CD4-positive, alpha-beta T cell treated with Interleukin-17A for 1 hour (primary cell): ENCODE data around the gene B4GALT6.

ENCODE experiments used
- DNase-seq: peaks from one replicate; pipeline ENCODE4 v3.0.0-alpha.2; 2020

Gene B4GALT6

DNA sequence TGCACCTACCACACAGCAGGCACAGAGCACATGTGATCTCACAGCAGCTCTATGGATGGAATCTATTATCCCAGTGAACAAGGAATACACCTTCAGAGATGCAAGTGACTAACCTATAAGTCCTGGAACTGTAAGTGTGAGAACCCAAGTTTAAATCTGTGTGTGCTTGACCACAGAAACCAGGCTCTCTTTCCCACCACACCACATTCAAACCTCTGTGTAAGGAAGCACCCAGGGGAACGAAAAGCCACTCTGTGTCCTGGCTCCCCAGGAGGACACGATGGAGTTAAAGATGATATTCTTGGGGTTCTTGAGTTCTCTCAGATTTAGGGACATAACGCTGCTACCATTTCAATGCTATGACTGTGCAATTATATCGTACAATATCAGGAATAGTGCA is 53.8 kb downstream of the B4GALT6 start:
- no peak for DNase-seq

DNA sequence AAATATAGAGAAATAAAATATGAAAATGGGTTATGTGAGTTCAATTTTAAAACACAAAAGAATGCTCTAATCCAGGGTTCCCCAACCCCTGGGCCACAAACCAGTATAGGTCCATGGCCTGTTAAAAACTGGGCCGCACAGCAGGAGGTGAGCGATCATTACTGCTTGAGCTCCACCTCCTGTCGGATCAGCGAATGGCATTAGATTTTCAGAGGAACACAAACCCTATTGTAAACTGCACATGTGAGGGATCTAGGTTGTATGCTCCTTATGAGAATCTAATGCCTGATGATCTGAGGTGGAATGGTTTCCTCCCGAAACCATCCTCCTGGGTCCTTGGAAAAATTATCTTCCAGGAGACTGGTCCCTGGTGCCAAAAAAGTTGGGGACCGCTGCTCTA is 58.0 kb downstream of the B4GALT6 start:
- no peak for DNase-seq

DNA sequence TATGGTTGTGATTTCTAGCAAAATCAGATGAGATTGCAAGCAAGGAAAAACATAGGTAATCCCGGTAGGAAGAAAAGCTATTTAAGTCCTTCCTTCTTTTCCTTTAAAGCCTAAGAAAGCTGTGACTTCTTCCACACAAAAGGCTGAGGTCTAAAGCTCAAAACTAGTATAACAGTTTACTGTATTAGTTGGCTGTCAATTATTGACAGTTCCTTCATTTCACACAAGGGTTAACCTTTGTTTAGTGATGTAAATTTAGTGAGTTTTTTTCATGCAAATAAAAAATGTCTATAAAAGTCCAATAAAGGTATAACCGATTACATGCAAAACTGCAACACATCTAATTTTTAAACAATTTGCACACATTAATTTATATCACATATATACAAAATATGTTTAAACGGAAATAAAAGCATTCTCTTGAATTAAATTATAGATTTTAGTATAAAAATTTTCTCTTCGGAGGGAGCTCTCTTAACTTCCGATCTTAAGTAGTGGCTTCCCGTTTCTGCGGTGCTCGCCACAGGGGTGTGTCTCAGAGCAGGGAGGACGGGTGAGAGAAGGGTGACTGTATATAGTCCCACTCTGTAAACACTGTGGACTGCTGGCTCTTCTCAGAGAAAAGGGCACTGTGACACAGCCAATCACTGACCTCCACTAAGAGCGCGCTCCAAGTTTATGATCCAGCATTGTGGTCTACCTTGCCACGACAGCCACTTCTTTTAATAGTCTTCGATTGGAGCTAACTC is 59.3 kb downstream of the B4GALT6 start:
- DNase-seq = no peak

DNA sequence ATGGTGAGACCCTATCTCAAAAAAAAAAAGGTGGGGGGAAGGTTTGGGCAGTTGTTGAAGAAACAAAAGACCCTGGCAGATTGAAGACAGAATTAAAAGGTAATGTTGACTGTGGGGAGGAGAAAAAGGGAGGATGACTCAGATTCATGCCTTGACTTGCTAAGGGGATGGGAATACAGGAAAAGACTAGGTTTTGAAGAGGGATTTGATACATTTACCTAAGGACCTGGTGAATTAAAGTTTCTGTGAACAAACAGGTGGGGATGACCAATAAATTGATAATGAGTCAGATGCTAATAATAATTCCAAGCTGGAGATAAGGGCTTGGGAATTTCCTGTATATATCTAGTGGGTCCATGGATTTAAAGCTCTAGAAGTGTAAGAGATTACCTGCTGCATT is 65.1 kb downstream of the B4GALT6 start:
- no peak for DNase-seq

DNA sequence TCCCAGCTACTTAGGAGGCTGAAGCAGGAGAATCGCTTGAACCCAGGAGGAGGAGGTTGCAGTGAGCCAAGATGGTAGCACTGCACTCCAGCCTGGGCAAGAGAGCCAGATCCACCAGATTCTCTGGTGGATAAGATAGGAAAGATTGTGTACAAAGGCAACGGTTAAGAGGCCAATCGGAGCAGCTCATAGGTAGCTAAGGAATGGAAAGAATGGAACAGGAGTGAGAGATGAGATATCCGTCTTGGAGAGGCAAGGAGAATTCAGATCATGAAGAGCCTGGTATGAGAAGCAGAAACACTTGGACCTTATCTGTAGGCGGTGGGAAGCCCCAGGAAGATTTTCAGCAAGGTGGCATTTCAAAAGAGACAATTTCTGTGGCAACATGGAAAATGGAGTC is 65.6 kb downstream of the B4GALT6 start:
- DNase-seq = no peak

DNA sequence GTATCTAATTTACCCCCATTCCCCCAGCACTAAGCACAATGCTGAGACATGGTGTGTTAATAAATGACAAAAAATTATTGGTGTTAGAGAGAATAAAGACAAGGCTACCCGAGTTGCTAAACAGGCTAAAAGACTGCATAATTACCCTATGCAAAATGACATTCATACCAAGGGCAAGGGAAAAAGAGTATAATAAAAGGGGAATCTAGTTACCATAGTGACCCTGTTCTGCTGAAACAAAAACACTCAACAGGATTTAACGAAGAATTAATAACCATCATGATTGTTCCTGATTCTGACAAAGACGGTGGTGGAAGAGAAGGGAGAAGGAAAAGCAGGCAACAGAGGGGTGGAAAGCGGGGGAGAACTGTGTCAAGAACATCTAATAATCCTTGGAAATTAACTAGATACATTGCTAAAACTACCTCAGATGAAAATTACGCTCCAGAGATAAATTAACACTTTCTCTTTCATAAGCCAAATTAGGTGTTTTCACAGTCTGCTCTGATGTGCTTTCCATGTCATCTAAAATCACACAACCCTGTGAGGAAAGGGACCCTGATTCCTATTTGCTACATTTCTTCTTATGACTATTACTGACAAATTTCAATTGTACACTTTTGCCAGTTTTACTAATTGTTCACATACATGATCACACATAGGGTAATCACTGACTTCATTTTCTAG is 67.2 kb downstream of the B4GALT6 start:
- DNase-seq = no peak

DNA sequence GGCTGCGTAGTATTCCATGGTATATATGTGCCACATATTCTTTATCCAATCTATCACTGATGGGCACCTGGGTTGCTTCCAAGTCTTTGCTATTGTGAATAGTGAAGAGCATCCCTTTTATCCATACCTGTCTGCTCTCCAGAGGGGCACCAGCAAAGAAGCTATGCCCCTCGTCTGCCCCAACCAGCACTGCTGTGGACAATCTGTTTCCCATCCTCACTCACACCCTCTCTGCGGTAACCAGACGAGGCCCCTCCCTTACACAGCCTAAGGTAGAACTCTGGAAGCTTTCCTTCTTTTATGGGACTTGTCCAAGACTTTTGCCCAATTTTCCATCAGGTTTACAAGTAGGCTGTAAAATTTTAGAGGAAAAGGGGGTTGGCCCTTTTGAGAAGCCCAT is 67.8 kb downstream of the B4GALT6 start:
- no peak for DNase-seq

DNA sequence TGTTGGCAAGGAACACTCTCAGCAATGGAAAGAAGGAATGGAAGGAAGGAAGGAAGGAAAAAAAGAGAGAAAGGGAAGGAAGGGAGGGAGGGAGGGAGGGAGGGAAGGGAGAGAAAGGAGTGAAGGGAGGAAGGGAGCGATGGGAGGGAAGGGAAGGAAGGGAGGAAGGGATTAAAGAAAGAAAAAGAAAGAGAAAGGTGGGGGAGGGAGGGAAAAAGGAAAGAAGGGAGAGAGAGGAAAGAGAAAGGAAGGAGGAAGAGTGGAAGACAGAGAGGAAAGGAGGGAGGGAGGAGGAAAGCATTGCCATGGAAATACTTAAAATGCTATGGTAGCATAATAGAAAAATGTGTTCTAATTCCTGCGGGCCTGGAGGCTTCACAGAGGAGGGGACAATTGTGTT is 70.3 kb downstream of the B4GALT6 start:
- no peak for DNase-seq

DNA sequence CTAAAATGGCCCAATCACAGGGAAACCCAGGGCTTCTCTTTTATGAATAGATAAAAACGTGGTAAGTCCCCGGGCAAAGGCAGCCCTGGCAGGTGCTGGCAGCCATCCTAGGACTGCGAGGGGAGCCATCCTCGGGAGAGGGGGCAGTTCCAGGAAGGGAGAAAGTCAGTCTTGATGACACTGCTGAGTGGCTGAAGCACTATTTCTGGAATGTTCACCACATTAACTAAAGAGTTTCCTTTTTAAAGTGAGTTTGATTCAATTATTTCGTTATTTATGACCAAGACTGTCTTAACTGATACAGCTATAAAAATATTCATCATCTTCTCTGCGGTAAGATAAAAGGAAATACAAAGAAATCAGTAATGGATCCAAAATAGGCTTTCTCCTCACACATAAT is 72.3 kb downstream of the B4GALT6 start:
- DNase-seq = no peak

DNA sequence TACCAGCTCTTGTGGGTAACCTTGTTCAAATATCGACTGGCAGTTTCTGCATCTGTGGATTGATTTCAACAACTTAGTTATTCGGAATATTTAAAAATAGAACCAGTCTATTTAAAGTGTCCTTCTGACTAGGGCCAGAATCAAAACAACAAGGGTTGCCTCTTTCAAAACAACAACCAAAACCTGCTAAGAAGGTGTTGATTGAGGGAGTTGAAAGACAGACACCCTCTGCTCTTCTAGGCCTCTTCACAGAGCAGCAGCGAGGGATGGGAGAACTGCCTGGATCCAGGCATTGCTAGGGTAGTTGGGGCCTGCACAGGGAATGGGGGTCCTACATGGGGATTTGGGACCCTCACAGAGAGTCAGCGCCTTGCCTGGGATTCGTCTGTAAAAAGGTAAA is 72.9 kb downstream of the B4GALT6 start:
- no peak for DNase-seq

DNA sequence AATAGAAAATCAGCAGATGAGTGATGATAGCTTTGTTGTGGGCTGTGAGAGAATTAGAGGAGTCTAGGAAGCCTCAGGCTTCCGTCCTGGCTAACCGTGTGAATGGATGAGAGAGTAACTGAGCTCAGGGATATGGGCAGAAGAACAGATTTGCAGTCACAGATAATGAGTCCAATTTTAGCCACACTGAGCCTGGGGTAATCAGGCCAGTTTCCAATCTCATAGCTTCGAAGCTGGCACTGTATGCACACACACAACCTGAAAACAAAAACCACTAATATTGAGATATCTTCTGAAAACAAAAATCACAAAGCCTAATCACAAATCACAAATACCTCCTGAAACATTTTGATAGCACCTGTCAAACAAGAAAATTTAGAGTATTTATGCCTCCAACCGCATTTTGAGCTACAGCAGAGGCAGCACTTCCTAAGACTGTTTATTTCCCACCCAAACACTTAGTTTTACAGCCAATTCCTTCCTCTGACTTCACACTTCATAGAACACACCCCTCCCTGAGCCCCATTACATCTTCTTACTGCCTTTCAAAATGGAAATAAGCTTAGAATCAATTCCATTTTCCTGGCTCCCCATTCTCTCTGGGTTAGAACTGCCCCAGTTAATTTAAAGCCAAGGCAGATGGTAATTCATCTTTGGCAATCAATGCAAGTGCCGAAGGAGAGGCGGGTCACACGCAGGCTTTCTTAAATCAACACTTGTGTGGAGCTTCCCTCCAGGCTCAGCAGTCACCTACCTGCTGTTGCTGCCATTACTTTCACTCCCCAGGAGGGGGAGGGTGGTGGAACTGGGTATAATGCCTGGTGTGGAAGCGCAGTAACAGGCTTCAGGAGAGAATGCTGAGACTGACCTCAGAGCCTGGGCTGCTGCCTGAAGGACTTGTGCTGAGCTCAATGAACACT is 73.8 kb downstream of the B4GALT6 start:
- no peak for DNase-seq

DNA sequence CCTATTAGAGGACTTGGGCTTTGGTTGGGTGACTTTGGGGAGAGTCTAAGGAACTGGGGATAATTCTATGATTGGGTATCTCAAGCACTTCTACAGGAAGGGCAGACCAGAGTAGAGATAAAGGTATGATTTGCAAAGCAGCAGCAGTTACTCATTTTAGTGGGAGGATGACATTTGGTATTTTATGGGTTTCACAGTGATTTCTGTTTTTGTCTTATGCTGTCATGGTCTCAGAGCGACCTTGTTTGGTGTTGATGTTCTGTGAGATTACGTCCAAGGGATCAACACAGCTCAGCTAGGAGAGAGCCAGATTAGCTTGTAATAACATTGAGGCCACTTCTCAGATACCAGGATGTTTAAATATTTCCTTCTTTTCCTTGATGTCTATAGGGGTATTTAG is 74.5 kb downstream of the B4GALT6 start:
- DNase-seq = no peak

DNA sequence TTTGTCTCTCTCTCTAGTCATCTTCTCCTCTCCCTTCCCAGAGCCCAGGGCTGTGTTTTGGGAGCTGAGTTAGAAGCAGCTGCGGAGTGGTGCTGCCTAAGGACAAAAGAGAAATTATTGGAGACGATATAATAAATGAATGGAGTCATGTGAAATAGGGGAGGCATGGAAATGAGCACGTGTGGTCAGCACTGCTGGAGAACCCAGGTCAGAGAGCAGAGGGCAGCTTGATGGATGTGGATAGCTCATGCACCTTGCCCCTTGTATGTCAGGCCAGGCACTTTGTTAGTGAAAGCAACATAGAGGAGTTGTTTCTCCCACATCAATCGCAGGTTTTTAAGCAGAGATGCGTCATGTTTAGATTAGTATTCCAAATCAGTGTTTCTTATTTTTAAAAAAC is 77.0 kb downstream of the B4GALT6 start:
- DNase-seq = no peak

DNA sequence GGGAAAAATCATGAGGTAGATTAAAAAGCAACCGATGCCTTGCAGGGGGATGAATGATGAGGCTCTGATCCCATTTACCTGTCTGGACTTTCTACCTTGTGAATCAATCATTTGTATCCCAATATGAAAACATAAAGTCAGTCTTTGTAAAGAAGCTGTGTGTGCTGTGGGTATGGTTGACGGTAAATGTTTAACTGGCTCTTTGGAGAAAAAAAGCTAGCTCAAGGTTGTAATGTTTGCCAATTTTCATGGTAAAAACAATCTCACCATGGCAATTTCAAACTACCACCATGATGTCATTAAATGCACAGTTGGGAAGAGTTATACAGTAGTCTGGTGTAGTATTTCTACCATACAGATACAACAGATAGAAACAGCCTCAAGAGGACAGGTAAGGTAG is 78.1 kb downstream of the B4GALT6 start:
- no peak for DNase-seq

DNA sequence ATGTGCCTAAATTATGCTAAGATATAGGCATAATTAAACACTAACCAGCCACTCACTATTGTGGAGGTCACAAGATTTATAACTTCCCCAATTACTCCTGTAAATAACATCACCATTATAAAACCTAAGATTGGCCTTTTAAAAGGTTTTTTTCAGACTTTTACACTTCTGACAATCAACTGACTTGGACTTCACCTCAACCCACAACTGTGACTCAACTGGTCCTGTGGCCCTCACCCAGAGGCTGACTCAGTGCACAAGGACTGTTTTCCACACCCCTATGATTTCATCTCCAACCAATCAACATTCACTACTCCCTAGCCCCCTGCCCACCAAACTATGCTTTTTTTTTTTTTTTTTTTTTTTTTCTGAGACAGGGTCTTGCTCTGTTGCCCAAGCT is 81.1 kb downstream of the B4GALT6 start:
- no peak for DNase-seq

DNA sequence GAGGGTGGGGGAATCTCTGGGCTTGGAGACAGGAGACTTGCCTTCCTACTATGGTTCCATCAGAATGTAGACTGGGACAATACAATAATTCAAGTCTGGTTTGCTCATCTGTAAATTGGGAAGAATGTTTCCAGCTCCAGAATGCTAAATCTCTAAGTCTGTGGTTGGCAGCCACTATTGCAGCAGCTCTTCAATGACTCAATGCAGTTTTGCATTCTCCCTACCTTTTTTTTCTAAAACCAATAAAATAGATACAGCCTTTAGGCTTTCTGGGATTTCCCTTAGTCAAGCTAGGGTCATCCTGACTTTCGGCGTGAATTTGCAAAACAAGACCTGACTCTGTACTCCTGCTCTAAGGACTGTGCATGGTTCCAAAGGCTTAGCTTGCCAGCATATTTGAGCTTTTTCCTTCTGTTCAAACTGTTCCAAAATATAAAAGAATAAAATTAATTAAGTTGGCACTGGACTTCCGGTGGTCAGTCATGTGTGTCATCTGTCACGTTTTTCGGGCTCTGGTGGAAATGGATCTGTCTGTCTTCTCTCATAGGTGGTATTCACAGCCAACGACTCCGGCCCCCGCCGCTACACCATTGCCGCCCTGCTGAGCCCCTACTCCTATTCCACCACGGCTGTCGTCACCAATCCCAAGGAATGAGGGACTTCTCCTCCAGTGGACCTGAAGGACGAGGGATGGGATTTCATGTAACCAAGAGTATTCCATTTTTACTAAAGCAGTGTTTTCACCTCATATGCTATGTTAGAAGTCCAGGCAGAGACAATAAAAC is 86.2 kb downstream of the B4GALT6 start:
- DNase-seq = no peak

DNA sequence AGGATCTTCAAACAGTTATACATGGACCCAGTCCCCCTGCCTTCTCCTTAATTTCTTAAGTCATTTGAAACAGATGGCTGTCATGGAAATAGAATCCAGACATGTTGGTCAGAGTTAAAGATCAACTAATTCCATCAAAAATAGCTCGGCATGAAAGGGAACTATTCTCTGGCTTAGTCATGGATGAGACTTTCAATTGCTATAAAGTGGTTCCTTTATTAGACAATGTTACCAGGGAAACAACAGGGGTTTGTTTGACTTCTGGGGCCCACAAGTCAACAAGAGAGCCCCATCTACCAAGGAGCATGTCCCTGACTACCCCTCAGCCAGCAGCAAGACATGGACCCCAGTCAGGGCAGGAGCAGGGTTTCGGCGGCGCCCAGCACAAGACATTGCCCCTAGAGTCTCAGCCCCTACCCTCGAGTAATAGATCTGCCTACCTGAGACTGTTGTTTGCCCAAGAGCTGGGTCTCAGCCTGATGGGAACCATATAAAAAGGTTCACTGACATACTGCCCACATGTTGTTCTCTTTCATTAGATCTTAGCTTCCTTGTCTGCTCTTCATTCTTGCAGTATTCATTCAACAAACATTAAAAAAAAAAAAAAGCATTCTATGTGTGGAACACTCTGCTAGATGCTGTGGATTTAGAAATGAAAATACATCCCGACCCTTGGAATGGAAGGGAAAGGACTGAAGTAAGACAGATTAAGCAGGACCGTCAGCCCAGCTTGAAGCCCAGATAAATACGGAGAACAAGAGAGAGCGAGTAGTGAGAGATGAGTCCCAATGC is 88.1 kb downstream of the B4GALT6 start:
- no peak for DNase-seq

DNA sequence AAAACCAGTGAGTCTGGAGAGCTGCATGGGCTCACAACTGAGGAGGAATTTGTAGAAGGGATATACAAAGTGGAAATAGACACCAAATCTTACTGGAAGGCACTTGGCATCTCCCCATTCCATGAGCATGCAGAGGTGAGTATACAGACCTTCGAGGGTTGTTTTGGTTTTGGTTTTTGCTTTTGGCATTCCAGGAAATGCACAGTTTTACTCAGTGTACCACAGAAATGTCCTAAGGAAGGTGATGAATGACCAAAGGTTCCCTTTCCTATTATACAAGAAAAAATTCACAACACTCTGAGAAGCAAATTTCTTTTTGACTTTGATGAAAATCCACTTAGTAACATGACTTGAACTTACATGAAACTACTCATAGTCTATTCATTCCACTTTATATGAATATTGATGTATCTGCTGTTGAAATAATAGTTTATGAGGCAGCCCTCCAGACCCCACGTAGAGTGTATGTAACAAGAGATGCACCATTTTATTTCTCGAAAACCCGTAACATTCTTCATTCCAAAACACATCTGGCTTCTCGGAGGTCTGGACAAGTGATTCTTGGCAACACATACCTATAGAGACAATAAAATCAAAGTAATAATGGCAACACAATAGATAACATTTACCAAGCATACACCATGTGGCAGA is 89.1 kb downstream of the B4GALT6 start:
- DNase-seq = no peak

DNA sequence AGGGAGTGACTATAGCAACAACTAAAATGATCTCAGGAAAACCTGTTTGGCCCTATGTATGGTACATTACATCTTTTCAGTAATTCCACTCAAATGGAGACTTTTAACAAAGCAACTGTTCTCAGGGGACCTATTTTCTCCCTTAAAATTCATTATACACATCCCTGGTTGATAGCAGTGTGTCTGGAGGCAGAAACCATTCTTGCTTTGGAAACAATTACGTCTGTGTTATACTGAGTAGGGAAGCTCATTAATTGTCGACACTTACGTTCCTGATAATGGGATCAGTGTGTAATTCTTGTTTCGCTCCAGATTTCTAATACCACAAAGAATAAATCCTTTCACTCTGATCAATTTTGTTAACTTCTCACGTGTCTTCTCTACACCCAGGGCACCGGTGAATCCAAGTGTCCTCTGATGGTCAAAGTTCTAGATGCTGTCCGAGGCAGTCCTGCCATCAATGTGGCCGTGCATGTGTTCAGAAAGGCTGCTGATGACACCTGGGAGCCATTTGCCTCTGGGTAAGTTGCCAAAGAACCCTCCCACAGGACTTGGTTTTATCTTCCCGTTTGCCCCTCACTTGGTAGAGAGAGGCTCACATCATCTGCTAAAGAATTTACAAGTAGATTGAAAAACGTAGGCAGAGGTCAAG is 91.7 kb downstream of the B4GALT6 start:
- DNase-seq = no peak

DNA sequence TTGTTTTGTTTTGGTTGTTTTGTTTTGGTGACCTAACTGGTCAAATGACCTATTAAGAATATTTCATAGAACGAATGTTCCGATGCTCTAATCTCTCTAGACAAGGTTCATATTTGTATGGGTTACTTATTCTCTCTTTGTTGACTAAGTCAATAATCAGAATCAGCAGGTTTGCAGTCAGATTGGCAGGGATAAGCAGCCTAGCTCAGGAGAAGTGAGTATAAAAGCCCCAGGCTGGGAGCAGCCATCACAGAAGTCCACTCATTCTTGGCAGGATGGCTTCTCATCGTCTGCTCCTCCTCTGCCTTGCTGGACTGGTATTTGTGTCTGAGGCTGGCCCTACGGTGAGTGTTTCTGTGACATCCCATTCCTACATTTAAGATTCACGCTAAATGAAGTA is 92.8 kb downstream of the B4GALT6 start, which contains the start of gene TTR:
Gene TTR, plus strand, starts transcription at position 250 of the 400 bp plus-strand sequence. Its CDS starts 26 bp downstream, at position 276.
- DNase-seq = no peak

DNA sequence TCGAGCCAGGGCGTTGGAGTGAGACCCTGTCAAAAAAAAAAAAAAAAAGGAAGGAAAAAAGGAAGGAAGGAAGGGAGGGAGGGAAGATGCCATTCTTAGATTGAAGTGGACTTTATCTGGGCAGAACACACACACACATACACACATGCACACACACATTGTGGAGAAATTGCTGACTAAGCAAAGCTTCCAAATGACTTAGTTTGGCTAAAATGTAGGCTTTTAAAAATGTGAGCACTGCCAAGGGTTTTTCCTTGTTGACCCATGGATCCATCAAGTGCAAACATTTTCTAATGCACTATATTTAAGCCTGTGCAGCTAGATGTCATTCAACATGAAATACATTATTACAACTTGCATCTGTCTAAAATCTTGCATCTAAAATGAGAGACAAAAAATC is 93.3 kb downstream of the B4GALT6 start:
- DNase-seq = no peak
